ENCODE data around the gene EAPP.
"Not testable (repeated sequence)": the region's sequence is repeated elsewhere in the genome, so short reads cannot be mapped to it uniquely, and the experiment has no call there.

EAPP gene

DNA sequence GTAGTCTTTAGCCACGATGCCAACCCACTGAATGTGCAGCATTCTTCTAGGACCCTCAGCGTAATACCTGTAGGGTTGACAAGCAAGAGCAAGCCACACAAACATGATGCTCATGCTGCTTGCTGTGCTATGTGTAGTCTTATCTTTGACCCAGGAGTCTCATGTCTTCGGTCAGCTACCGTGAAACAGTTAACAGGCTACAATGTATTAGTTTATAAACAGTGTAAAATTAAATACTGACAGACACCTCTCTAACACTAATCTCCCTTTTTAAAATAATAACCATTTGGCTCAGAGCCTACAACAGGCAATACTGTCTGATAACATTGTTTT is 1.9 kb downstream of the EAPP start:
- H3K36me3 ChIP-seq (ENCODE audit: control insufficient read depth, insufficient read depth, low read length), result peaks cover 16% of the 10 kb centered on the region
- H3K4me3 ChIP-seq (ENCODE audit: insufficient read depth, low read depth, low read length), result no peak overlapping the region
- no peaks in the 10 kb centered on the region for H3K9me3 ChIP-seq (ENCODE audit: control insufficient read depth, low read length)
- no peaks in the 10 kb centered on the region for H3K4me1 ChIP-seq (ENCODE audit: control insufficient read depth, insufficient read depth, low read length)
- 94 to 99% methylated on average over 3 of the region's 4 CpGs for WGBS, 2 experiments
- H3K27ac ChIP-seq (ENCODE audit: insufficient read depth, low read depth, low read length, poor library complexity, severe bottlenecking), result no peak overlapping the region
- H3K27me3 ChIP-seq (ENCODE audit: control insufficient read depth, insufficient read depth, low read length, poor library complexity, severe bottlenecking), result no peaks in the 10 kb centered on the region

- H3K27ac ChIP-seq (ENCODE audit: insufficient read depth, low read depth, low read length, poor library complexity, severe bottlenecking), result no peak overlapping the region
- 92 to 97% methylated on average over 3 to 4 of the region's 4 CpGs for WGBS, 2 experiments
Measured at GRCh38 chr14:34536951-34537676, 2.4 kb downstream of the EAPP start.

GRCh38 chr14:34527591-34527990 is 11.9 kb downstream of the EAPP start:
- H3K4me1 ChIP-seq (ENCODE audit: control insufficient read depth, insufficient read depth, low read length), result no peaks in the 10 kb centered on the region
- 87 to 97% methylated on average over 1 of the region's 1 CpG for WGBS, 2 experiments
- H3K4me3 ChIP-seq (ENCODE audit: insufficient read depth, low read depth, low read length), result no peak overlapping the region
- no peaks in the 10 kb centered on the region for H3K27me3 ChIP-seq (ENCODE audit: control insufficient read depth, insufficient read depth, low read length, poor library complexity, severe bottlenecking)
- no peaks in the 10 kb centered on the region for H3K9me3 ChIP-seq (ENCODE audit: control insufficient read depth, low read length)
- no peak overlapping the region for H3K27ac ChIP-seq (ENCODE audit: insufficient read depth, low read depth, low read length, poor library complexity, severe bottlenecking)
- H3K36me3 ChIP-seq (ENCODE audit: control insufficient read depth, insufficient read depth, low read length), result peaks cover 34% of the 10 kb centered on the region

More at GRCh38 chr14:34536951-34537676, 2.4 kb downstream of the EAPP start:
- H3K4me1 ChIP-seq (ENCODE audit: control insufficient read depth, insufficient read depth, low read length), result no peaks in the 10 kb centered on the region
- H3K4me3 ChIP-seq (ENCODE audit: insufficient read depth, low read depth, low read length), result no peak overlapping the region
- H3K27me3 ChIP-seq (ENCODE audit: control insufficient read depth, insufficient read depth, low read length, poor library complexity, severe bottlenecking), result no peaks in the 10 kb centered on the region
- H3K36me3 ChIP-seq (ENCODE audit: control insufficient read depth, insufficient read depth, low read length), result peaks cover 20% of the 10 kb centered on the region
- no peaks in the 10 kb centered on the region for H3K9me3 ChIP-seq (ENCODE audit: control insufficient read depth, low read length)

- H3K9me3 ChIP-seq (ENCODE audit: control insufficient read depth, low read length); H3K27ac ChIP-seq (ENCODE audit: insufficient read depth, low read depth, low read length, poor library complexity, severe bottlenecking); H3K27me3 ChIP-seq (ENCODE audit: control insufficient read depth, insufficient read depth, low read length, poor library complexity, severe bottlenecking); H3K4me1 ChIP-seq (ENCODE audit: control insufficient read depth, insufficient read depth, low read length); H3K4me3 ChIP-seq (ENCODE audit: insufficient read depth, low read depth, low read length): not testable (repeated sequence)
- H3K36me3 ChIP-seq (ENCODE audit: control insufficient read depth, insufficient read depth, low read length), result peaks cover 29% of the 10 kb centered on the region
- 95 to 96% methylated on average over 8 of the region's 8 CpGs for WGBS, 2 experiments
Measured at GRCh38 chr14:34524216-34524615, 15.3 kb downstream of the EAPP start.

DNA sequence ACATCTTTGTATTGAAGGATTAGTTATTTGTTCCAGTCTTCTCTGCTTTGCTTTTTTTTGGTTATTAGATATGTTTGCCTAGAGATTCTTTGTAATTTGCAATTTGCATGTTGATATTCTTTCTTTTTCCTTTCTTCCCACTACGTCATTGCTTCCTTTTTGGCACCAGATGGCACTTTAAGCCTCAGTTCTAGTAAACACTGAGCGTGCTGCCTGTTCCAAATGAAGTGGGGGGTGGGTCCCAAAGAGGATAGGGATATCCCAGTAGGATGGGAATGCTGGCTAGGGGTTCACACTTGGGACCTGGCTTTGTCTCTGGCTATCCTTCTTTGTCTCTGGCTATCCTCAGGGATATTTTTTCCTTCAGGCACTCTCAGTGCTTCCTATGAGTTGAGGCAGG is 17.0 kb downstream of the EAPP start:
- no peaks in the 10 kb centered on the region for H3K27me3 ChIP-seq (ENCODE audit: control insufficient read depth, insufficient read depth, low read length, poor library complexity, severe bottlenecking)
- H3K4me1 ChIP-seq (ENCODE audit: control insufficient read depth, insufficient read depth, low read length), result no peaks in the 10 kb centered on the region
- peaks cover 31% of the 10 kb centered on the region for H3K36me3 ChIP-seq (ENCODE audit: control insufficient read depth, insufficient read depth, low read length)
- 89 to 93% methylated on average over 1 to 2 of the region's 2 CpGs for WGBS, 2 experiments
- no peaks in the 10 kb centered on the region for H3K9me3 ChIP-seq (ENCODE audit: control insufficient read depth, low read length)
- no peak overlapping the region for H3K4me3 ChIP-seq (ENCODE audit: insufficient read depth, low read depth, low read length)
- H3K27ac ChIP-seq (ENCODE audit: insufficient read depth, low read depth, low read length, poor library complexity, severe bottlenecking), result no peak overlapping the region

DNA sequence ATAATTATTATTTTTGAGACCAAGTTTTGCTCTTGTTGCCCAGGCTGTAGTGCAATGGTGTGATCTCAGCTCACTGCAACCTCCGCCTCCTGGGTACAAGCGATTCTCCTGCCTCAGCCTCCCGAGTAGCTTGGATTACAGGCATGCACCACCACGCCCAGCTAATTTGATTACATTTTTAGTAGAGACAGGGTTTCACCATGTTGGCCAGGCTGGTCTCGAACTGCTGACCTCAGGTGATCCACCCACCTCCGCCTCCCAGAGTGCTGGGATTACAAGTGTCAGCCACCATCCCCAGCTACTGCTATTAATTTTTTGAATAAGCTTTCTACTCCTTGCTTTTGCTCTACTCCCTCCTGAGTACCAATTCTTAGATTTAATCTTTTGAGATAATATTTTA is 18.4 kb downstream of the EAPP start:
- not testable (repeated sequence) for H3K9me3 ChIP-seq (ENCODE audit: control insufficient read depth, low read length); H3K4me1 ChIP-seq (ENCODE audit: control insufficient read depth, insufficient read depth, low read length); H3K4me3 ChIP-seq (ENCODE audit: insufficient read depth, low read depth, low read length); H3K27me3 ChIP-seq (ENCODE audit: control insufficient read depth, insufficient read depth, low read length, poor library complexity, severe bottlenecking); H3K27ac ChIP-seq (ENCODE audit: insufficient read depth, low read depth, low read length, poor library complexity, severe bottlenecking)
- 95 to 97% methylated on average over 6 of the region's 6 CpGs for WGBS, 2 experiments
- peaks cover 26% of the 10 kb centered on the region for H3K36me3 ChIP-seq (ENCODE audit: control insufficient read depth, insufficient read depth, low read length)

DNA sequence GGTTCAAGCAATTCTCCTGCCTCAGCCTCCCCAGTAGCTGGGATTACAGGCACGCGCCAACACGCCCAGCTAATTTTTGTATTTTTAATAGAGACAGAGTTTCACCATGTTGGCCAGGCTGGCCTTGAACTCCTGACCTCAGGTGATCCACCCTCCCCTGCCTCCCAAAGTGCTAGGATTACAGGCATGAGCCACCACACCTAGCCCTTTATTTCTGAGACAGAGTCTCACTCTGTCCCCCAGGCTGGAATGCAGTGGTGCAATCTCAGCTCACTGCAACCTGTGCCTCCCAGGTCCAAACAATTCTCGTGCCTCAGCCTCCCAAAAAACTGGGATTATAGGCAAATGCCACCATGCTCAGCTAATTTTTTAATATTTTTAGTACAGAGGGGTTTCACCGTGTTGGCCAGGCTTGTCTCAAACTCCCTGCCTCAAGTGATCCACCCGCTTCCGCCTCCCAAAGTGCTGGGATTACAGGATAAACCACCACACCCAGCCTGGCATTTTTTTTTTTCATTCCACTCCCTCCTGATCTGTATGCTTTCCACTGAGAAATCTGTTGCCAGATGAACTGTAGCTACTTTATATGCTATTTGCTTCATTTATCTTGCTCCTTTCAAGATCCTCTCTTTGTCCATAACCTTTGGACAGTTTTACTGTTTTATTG is 19.1 kb downstream of the EAPP start:
- H3K36me3 ChIP-seq (ENCODE audit: control insufficient read depth, insufficient read depth, low read length), result peaks cover 26% of the 10 kb centered on the region
- not testable (repeated sequence) for H3K27ac ChIP-seq (ENCODE audit: insufficient read depth, low read depth, low read length, poor library complexity, severe bottlenecking); H3K4me3 ChIP-seq (ENCODE audit: insufficient read depth, low read depth, low read length); H3K4me1 ChIP-seq (ENCODE audit: control insufficient read depth, insufficient read depth, low read length); H3K9me3 ChIP-seq (ENCODE audit: control insufficient read depth, low read length); H3K27me3 ChIP-seq (ENCODE audit: control insufficient read depth, insufficient read depth, low read length, poor library complexity, severe bottlenecking)
- 88 to 92% methylated on average over 7 of the region's 7 CpGs for WGBS, 2 experiments

DNA sequence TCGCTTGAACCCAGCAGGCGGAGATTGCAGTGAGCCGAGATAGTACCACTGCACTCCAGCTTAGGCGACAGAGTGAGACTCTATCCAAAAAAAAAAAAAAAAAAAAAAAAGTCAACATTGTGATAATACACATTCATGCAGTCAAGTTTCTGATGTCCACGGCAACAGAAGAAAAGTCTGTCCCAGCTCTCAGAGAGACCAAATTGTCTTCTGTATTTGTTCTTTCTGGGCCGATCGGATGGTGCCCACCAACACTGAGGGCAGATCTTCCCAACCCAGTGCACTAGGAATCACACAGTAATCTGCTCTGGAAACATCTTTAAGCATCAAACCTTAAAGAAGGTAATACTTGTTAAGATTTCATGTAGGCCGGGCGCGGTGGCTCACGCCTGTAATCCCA is 31.6 kb downstream of the EAPP start:
- Histone ChIP-seq H3K27ac (ENCODE audit: insufficient read depth, low read depth, low read length, poor library complexity, severe bottlenecking) (no peak overlapping the region), H3K36me3 (ENCODE audit: control insufficient read depth, insufficient read depth, low read length) (no peaks in the 10 kb centered on the region), H3K27me3 (ENCODE audit: control insufficient read depth, insufficient read depth, low read length, poor library complexity, severe bottlenecking) (no peaks in the 10 kb centered on the region), H3K9me3 (ENCODE audit: control insufficient read depth, low read length) (no peaks in the 10 kb centered on the region), H3K4me3 (ENCODE audit: insufficient read depth, low read depth, low read length) (no peak overlapping the region), H3K4me1 (ENCODE audit: control insufficient read depth, insufficient read depth, low read length) (no peaks in the 10 kb centered on the region)
- 92 to 94% methylated on average over 11 of the region's 11 CpGs for WGBS, 2 experiments

DNA sequence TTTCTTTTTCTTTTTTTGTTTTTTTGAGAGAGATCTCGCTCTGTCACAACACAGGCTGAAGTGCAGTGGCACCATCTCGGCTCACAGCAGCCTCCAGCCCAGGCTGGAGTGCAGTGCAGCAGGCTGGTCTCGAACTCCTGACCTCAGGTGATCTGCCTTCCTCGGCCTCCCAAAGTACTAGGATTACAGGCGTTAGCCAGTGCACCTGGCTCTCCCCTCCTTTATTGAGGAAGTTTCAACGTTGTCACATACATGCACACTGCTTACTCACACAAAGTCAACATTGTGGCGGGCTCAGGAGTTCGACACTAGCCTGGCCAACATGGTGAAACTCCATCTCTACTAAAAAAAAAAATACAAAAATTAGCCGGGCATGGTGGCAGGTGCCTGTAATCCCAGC is 32.0 kb downstream of the EAPP start:
- 91 to 92% methylated on average over 9 of the region's 9 CpGs for WGBS, 2 experiments
- Histone ChIP-seq H3K27ac (ENCODE audit: insufficient read depth, low read depth, low read length, poor library complexity, severe bottlenecking) (no peak overlapping the region), H3K9me3 (ENCODE audit: control insufficient read depth, low read length) (no peaks in the 10 kb centered on the region), H3K4me3 (ENCODE audit: insufficient read depth, low read depth, low read length) (no peak overlapping the region), H3K36me3 (ENCODE audit: control insufficient read depth, insufficient read depth, low read length) (no peaks in the 10 kb centered on the region), H3K4me1 (ENCODE audit: control insufficient read depth, insufficient read depth, low read length) (no peaks in the 10 kb centered on the region), H3K27me3 (ENCODE audit: control insufficient read depth, insufficient read depth, low read length, poor library complexity, severe bottlenecking) (no peaks in the 10 kb centered on the region)

- H3K4me1 ChIP-seq (ENCODE audit: control insufficient read depth, insufficient read depth, low read length); H3K9me3 ChIP-seq (ENCODE audit: control insufficient read depth, low read length); H3K27me3 ChIP-seq (ENCODE audit: control insufficient read depth, insufficient read depth, low read length, poor library complexity, severe bottlenecking); H3K36me3 ChIP-seq (ENCODE audit: control insufficient read depth, insufficient read depth, low read length); H3K4me3 ChIP-seq (ENCODE audit: insufficient read depth, low read depth, low read length); H3K27ac ChIP-seq (ENCODE audit: insufficient read depth, low read depth, low read length, poor library complexity, severe bottlenecking): not testable (repeated sequence)
- 78 to 89% methylated on average over 5 of the region's 5 CpGs for WGBS, 2 experiments
Measured at GRCh38 chr14:34505124-34505491, 34.4 kb downstream of the EAPP start.
